Activated CD8-positive, alpha-beta T cell treated with anti-CD3 and anti-CD28 coated beads for 36 hours (primary cell): ENCODE results near the gene TPSD1. TPM values are rescaled to one million over a fixed set of nuclear protein-coding genes. Genes with fewer than 3 reads are reported as not detected.
A peak's percentile ranks its signal among the peaks of the same experiment; 100 is the strongest.

Source experiments
- ATAC-seq: fragments of 200-7000 bp; cut with Tn5 transposase; one replicate; pipeline ENCODE4 v1.10.0; 2021; ENCODE audit warnings: mild to moderate bottlenecking, moderate library complexity
- CTCF ChIA-PET: fragments of 350-600 bp; sonication (Branson Sonifier 250); formaldehyde crosslinking; loops from one replicate; lab custom pipeline; 2021; ENCODE audit warnings: antibody characterized with exemption; lab: Charles Lee
- POLR2A ChIA-PET: fragments of 350-600 bp; sonication (Branson Sonifier 250); formaldehyde crosslinking; loops from one replicate; lab custom pipeline; 2021; ENCODE audit warnings: antibody characterized with exemption; lab: Charles Lee
- DNase-seq: peaks from one replicate; pipeline ENCODE4 v3.0.0-alpha.2; 2020
- H3K27ac Mint-ChIP-seq: one replicate; pipeline ENCODE4 v1.8.0; 2021; ENCODE audit warnings: mild to moderate bottlenecking, mixed read lengths
- H3K27me3 Mint-ChIP-seq: one replicate; pipeline ENCODE4 v1.8.0; 2021; ENCODE audit warnings: mixed read lengths
- H3K36me3 Mint-ChIP-seq: one replicate; pipeline ENCODE4 v1.8.0; 2021; ENCODE audit warnings: low read depth, mixed read lengths
- H3K4me1 Mint-ChIP-seq: one replicate; pipeline ENCODE4 v1.8.0; 2021; ENCODE audit warnings: low read depth, mixed read lengths
- H3K4me3 Mint-ChIP-seq: one replicate; pipeline ENCODE4 v1.8.0; 2021; ENCODE audit warnings: mild to moderate bottlenecking, moderate library complexity, mixed read lengths
- H3K9me3 Mint-ChIP-seq: one replicate; pipeline ENCODE4 v1.8.0; 2021; ENCODE audit warnings: mixed read lengths
- CTCF ChIP-seq: fragments of 200-600 bp; IDR thresholded peaks from one replicate; pipeline ENCODE4 v1.8.0; 2022; ENCODE audit warnings: antibody characterized with exemption, mild to moderate bottlenecking
- intact Hi-C: fragments of 100-400 bp; cut with micrococcal nuclease; formaldehyde crosslinking; loops from one replicate; pipeline ENCODE4 v1.10.0; 2022
- total RNA-seq, 2 experiments: library from RNA; stranded (reverse); gene quantifications; one replicate each; pipeline ENCODE4 v1.2.3, GENCODE V29; 2021

TPSD1 gene
- total RNA-seq, 2 experiments from 2014 or later = not detected

- ChIA-PET CTCF (no interaction called here), POLR2A (no interaction called here)
- Mint-ChIP-seq H3K36me3 (no peaks in the 10 kb centered on the region), H3K27ac (no peak overlapping the region), H3K9me3 (no peaks in the 10 kb centered on the region), H3K27me3 (peaks cover 21% of the 10 kb centered on the region), H3K4me1 (peaks cover 3% of the 10 kb centered on the region), H3K4me3 (no peak overlapping the region)
- intact Hi-C loops = no loop called here
- no peak for TF ChIP-seq CTCF
- no peak for ATAC-seq
- DNase-seq = no peak
These were observed 1.8 kb downstream of the TPSD1 start for GRCh38 chr16:1257561-1258224.

- Mint-ChIP-seq H3K27me3 (peaks cover 21% of the 10 kb centered on the region), H3K4me3 (no peak overlapping the region), H3K4me1 (peaks cover 3% of the 10 kb centered on the region), H3K27ac (no peak overlapping the region), H3K9me3 (no peaks in the 10 kb centered on the region), H3K36me3 (no peaks in the 10 kb centered on the region)
- CTCF ChIA-PET = no interaction called here
- no peak for ATAC-seq
- TF ChIP-seq CTCF = no peak
- intact Hi-C loops = no loop called here
- POLR2A ChIA-PET = no interaction called here
- DNase-seq = no peak
These were observed 2.3 kb downstream of the TPSD1 start for GRCh38 chr16:1258225-1258600.

GRCh38 chr16:1258906-1259759 is 3.3 kb downstream of the TPSD1 start:
- ChIA-PET CTCF (no interaction called here), POLR2A (no interaction called here)
- DNase-seq (peak; percentile 16), ATAC-seq (no peak)
- no peak for TF ChIP-seq CTCF
- Mint-ChIP-seq H3K4me1 (peaks cover 3% of the 10 kb centered on the region), H3K9me3 (peaks cover under 1% of the 10 kb centered on the region), H3K27ac (no peak overlapping the region), H3K36me3 (no peaks in the 10 kb centered on the region), H3K27me3 (peaks cover 21% of the 10 kb centered on the region), H3K4me3 (no peak overlapping the region)
- intact Hi-C loops = no loop called here

- Mint-ChIP-seq H3K4me1 (peaks cover 3% of the 10 kb centered on the region), H3K27me3 (peaks cover 21% of the 10 kb centered on the region), H3K27ac (no peak overlapping the region), H3K4me3 (no peak overlapping the region), H3K9me3 (peaks cover 4% of the 10 kb centered on the region), H3K36me3 (no peaks in the 10 kb centered on the region)
- ChIA-PET CTCF (no interaction called here), POLR2A (no interaction called here)
- TF ChIP-seq CTCF = no peak
- intact Hi-C loops = no loop called here
- ATAC-seq (no peak), DNase-seq (no peak)
These were observed 3.8 kb downstream of the TPSD1 start for GRCh38 chr16:1259760-1260068.

- Mint-ChIP-seq H3K36me3 (no peaks in the 10 kb centered on the region), H3K4me3 (no peak overlapping the region), H3K9me3 (peaks cover 4% of the 10 kb centered on the region), H3K4me1 (peaks cover 3% of the 10 kb centered on the region), H3K27ac (no peak overlapping the region), H3K27me3 (peaks cover 21% of the 10 kb centered on the region)
- POLR2A ChIA-PET = no interaction called here
- no peak for TF ChIP-seq CTCF
- no peak for DNase-seq
- no peak for ATAC-seq
- intact Hi-C loops = no loop called here
- CTCF ChIA-PET = no interaction called here
These were observed 4.3 kb downstream of the TPSD1 start for GRCh38 chr16:1260101-1260680.
